Neural cell (in vitro differentiated cells): ENCODE results near the gene ZNF385D. TPM values are rescaled to one million over a fixed set of nuclear protein-coding genes. Genes with fewer than 3 reads are reported as not detected.

Source experiments
- H2AFZ ChIP-seq: fragments of 200-600, 300-800 bp; sonication (generic), shearing (Covaris generic); 2 replicates; pipeline ENCODE4 v1.6.0; 2014; ENCODE audit warnings: low read depth, mild to moderate bottlenecking, antibody characterized with exemption, low read length, moderate library complexity
- H3F3A ChIP-seq: fragments of 200-600 bp; shearing (Covaris generic); 2 replicates; pipeline ENCODE4 v1.6.1; 2016; ENCODE audit warnings: mild to moderate bottlenecking, moderate library complexity, mixed read lengths, antibody characterized with exemption, low read length; ENCODE audit not compliant: insufficient read depth, poor library complexity, severe bottlenecking
- H3K27ac ChIP-seq: fragments of 200-600, 300-800 bp; sonication (generic), shearing (Covaris generic); 2 replicates; pipeline ENCODE4 v1.5.1; 2014; ENCODE audit warnings: mild to moderate bottlenecking, low read length, moderate library complexity
- H3K27me3 ChIP-seq: fragments of 300-800, 200-600 bp; sonication (generic), shearing (Covaris generic); 2 replicates; pipeline ENCODE4 v1.6.0; 2014; ENCODE audit warnings: mild to moderate bottlenecking, low read depth, low read length, moderate library complexity; ENCODE audit not compliant: insufficient read depth
- H3K36me3 ChIP-seq: fragments of 300-800, 200-600 bp; sonication (generic), shearing (Covaris generic); 2 replicates; pipeline ENCODE4 v1.5.1; 2014; ENCODE audit warnings: mild to moderate bottlenecking, antibody characterized with exemption, low read length, moderate library complexity; ENCODE audit not compliant: insufficient read depth
- H3K4me2 ChIP-seq: fragments of 300-800, 200-600 bp; sonication (generic), shearing (Covaris generic); 2 replicates; pipeline ENCODE4 v1.6.0; 2014; ENCODE audit warnings: mild to moderate bottlenecking, low read length
- H3K4me3 ChIP-seq: fragments of 300-800, 200-600 bp; sonication (generic), shearing (Covaris generic); 2 replicates; pipeline ENCODE4 v1.5.1; 2014; ENCODE audit warnings: mild to moderate bottlenecking, low read length, moderate library complexity
- H3K79me2 ChIP-seq: fragments of 200-600 bp; shearing (Covaris generic); replicated peaks from 2 replicates; pipeline ENCODE4 v1.6.0; 2014; ENCODE audit warnings: mild to moderate bottlenecking, low read length, moderate library complexity; ENCODE audit not compliant: insufficient read depth
- H3K9ac ChIP-seq: fragments of 300-800, 200-600 bp; sonication (generic), shearing (Covaris generic); 2 replicates; pipeline ENCODE4 v1.6.1; 2016; ENCODE audit warnings: mild to moderate bottlenecking, low read length, mixed read lengths
- H3K9me2 ChIP-seq: fragments of 200-600 bp; shearing (Covaris generic); 2 replicates; pipeline ENCODE4 v1.6.1; 2016; ENCODE audit warnings: mild to moderate bottlenecking, low read length, mixed read lengths; ENCODE audit not compliant: insufficient read depth
- H3K9me3 ChIP-seq: fragments of 200-600, 300-800 bp; sonication (generic), shearing (Covaris generic); 2 replicates; pipeline ENCODE4 v1.6.1; 2016; ENCODE audit warnings: mild to moderate bottlenecking, mixed run types, low read length, moderate library complexity, mixed read lengths
- H4K20me1 ChIP-seq: fragments of 200-600 bp; shearing (Covaris generic); 2 replicates; pipeline ENCODE4 v1.6.1; 2016; ENCODE audit warnings: mild to moderate bottlenecking, mixed run types; ENCODE audit not compliant: insufficient read depth
- EP300 ChIP-seq: fragments of 450-650 bp; conservative IDR thresholded peaks from 2 replicates; pipeline ENCODE4 v1.6.1; 2014; ENCODE audit warnings: antibody characterized with exemption, mild to moderate bottlenecking, moderate library complexity; ENCODE audit not compliant: poor library complexity, severe bottlenecking
- EZH2 ChIP-seq: fragments of 200-600, 300-800 bp; shearing (Covaris generic), sonication (generic); IDR thresholded peaks from 2 replicates; pipeline ENCODE4 v1.6.1; 2014; ENCODE audit warnings: antibody characterized with exemption, low read length, borderline replicate concordance, mild to moderate bottlenecking; ENCODE audit not compliant: insufficient read depth, poor library complexity, severe bottlenecking
- MXI1 ChIP-seq: fragments of 450-650 bp; conservative IDR thresholded peaks from 2 replicates; pipeline ENCODE4 v1.6.1; 2014; ENCODE audit warnings: antibody characterized with exemption, mild to moderate bottlenecking; ENCODE audit not compliant: poor library complexity, severe bottlenecking
- POLR2AphosphoS5 ChIP-seq: IDR thresholded peaks from 2 replicates; pipeline ENCODE4 v1.6.1; 2012
- RAD21 ChIP-seq: fragments of 450-650 bp; conservative IDR thresholded peaks from 2 replicates; pipeline ENCODE4 v1.6.1; 2014; ENCODE audit warnings: antibody characterized with exemption, mild to moderate bottlenecking, moderate library complexity
- SMC3 ChIP-seq: fragments of 450-650 bp; conservative IDR thresholded peaks from 2 replicates; pipeline ENCODE4 v1.6.1; 2014; ENCODE audit warnings: antibody characterized with exemption, mild to moderate bottlenecking, moderate library complexity; ENCODE audit not compliant: poor library complexity
- TAF1 ChIP-seq: IDR thresholded peaks from 2 replicates; pipeline ENCODE4 v1.6.1; 2012; ENCODE audit warnings: low read depth
- polyA plus RNA-seq: library from polyadenylated mRNA; depleted of rRNA; stranded (reverse); fragments of >200 nt; gene quantifications from 2 replicates; pipeline ENCODE4 v1.2.3, GENCODE V29; 2014
- TF ChIP-seq, protein P1 (sequence below): fragments of 450-650 bp; IDR thresholded peaks from 2 replicates; pipeline ENCODE4 v1.5.1; 2014; ENCODE audit warnings: antibody characterized with exemption, mild to moderate bottlenecking, moderate library complexity; ENCODE audit not compliant: poor library complexity, severe bottlenecking
- TF ChIP-seq, protein P2 (sequence below): IDR thresholded peaks from 2 replicates; pipeline ENCODE4 v1.6.1; 2012; ENCODE audit warnings: borderline replicate concordance

The ZNF385D gene
- polyA plus RNA-seq, 1 donor from 2014 or later = 3.4 TPM

DNA sequence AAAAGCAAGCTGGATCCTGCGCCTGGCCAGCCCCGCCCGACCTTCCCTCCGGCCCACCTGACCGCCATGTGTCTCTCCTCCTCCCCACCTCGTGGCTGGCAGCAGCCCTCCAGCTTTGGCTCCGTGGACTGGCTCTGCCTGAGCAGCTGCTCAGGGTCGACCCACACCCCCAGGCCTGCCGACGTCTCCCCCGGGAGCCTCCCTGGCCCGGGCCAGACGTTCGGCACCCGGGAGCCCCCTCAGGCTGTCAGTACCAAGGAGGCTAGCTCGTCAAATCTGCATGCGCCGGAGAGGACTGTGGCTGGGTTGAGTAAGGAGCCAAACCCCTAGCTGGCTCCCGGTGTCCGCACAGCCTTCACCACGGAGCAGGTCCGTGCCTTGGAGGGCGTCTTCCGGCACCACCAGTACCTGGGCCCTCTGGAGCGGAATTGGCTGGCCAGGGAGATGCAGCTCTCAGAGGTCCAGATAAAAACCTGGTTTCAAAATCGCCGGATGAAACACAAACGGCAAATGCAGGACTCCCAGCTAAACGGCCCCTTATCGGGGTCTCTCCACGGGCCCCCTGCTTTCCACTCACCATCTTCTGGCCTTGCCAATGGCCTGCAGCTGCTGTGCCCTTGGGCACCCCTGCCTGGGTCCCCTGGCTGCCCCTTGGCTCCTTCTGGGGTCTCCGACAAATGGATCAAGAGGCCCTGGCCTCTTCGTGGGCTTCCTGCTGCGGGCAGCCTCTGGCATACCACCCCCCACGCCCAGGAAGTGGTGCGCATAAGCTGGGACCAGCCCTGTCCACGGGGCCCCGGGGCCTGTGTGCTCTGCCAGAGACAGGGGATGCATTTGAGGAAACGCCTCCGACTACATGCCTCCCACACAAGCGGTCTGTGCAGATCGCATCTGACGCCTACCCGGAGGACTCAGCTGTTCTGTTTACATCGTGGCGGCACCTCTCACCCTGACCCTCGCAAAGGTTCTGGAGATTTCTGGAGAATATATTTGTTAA, 345.0 kb downstream of the ZNF385D start:
- no peak overlapping the region for H3K9ac ChIP-seq
- no peak overlapping the region for H2AFZ ChIP-seq
- H3K27ac ChIP-seq = no peak overlapping the region
- no peak overlapping the region for H3K4me3 ChIP-seq
- no peaks in the 10 kb centered on the region for H3K9me2 ChIP-seq
- H3K9me3 ChIP-seq = peaks cover 6% of the 10 kb centered on the region
- no peaks in the 10 kb centered on the region for H3K27me3 ChIP-seq
- H3K79me2 ChIP-seq = no peaks in the 10 kb centered on the region
- TF ChIP-seq, protein P1, sequence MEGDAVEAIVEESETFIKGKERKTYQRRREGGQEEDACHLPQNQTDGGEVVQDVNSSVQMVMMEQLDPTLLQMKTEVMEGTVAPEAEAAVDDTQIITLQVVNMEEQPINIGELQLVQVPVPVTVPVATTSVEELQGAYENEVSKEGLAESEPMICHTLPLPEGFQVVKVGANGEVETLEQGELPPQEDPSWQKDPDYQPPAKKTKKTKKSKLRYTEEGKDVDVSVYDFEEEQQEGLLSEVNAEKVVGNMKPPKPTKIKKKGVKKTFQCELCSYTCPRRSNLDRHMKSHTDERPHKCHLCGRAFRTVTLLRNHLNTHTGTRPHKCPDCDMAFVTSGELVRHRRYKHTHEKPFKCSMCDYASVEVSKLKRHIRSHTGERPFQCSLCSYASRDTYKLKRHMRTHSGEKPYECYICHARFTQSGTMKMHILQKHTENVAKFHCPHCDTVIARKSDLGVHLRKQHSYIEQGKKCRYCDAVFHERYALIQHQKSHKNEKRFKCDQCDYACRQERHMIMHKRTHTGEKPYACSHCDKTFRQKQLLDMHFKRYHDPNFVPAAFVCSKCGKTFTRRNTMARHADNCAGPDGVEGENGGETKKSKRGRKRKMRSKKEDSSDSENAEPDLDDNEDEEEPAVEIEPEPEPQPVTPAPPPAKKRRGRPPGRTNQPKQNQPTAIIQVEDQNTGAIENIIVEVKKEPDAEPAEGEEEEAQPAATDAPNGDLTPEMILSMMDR = no peak
- TF ChIP-seq EZH2 (no peak), SMC3 (no peak), POLR2AphosphoS5 (no peak), EP300 (no peak), RAD21 (no peak), TAF1 (no peak), MXI1 (no peak)
- TF ChIP-seq, protein P2, sequence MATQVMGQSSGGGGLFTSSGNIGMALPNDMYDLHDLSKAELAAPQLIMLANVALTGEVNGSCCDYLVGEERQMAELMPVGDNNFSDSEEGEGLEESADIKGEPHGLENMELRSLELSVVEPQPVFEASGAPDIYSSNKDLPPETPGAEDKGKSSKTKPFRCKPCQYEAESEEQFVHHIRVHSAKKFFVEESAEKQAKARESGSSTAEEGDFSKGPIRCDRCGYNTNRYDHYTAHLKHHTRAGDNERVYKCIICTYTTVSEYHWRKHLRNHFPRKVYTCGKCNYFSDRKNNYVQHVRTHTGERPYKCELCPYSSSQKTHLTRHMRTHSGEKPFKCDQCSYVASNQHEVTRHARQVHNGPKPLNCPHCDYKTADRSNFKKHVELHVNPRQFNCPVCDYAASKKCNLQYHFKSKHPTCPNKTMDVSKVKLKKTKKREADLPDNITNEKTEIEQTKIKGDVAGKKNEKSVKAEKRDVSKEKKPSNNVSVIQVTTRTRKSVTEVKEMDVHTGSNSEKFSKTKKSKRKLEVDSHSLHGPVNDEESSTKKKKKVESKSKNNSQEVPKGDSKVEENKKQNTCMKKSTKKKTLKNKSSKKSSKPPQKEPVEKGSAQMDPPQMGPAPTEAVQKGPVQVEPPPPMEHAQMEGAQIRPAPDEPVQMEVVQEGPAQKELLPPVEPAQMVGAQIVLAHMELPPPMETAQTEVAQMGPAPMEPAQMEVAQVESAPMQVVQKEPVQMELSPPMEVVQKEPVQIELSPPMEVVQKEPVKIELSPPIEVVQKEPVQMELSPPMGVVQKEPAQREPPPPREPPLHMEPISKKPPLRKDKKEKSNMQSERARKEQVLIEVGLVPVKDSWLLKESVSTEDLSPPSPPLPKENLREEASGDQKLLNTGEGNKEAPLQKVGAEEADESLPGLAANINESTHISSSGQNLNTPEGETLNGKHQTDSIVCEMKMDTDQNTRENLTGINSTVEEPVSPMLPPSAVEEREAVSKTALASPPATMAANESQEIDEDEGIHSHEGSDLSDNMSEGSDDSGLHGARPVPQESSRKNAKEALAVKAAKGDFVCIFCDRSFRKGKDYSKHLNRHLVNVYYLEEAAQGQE = no peak
- H4K20me1 ChIP-seq = no peaks in the 10 kb centered on the region
- no peaks in the 10 kb centered on the region for H3F3A ChIP-seq
- H3K4me2 ChIP-seq = no peak overlapping the region
- no peaks in the 10 kb centered on the region for H3K36me3 ChIP-seq

DNA sequence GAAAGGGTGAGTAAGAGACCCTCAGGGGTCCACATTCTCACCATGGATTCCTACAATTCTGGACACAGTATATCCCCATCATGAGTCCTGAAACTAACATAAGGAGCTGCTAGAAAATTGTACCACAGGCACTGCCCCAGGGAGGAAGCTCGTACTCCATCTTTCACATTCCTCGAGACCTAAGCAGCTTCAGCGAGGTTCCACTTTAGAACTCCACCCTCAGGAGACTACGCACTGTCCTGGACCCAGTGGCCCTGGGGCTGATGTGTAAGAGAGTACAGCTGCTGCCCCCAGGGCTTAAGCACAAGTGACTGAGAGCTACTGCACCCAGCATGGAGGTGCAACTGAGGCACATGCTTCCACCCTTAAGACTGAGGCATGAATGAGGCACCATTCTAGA, 352.5 kb downstream of the ZNF385D start:
- Histone ChIP-seq H3K9ac (no peak overlapping the region), H2AFZ (no peak overlapping the region), H3F3A (no peaks in the 10 kb centered on the region), H4K20me1 (no peaks in the 10 kb centered on the region), H3K79me2 (no peaks in the 10 kb centered on the region), H3K36me3 (no peaks in the 10 kb centered on the region), H3K9me2 (no peaks in the 10 kb centered on the region), H3K27me3 (no peaks in the 10 kb centered on the region), H3K4me3 (no peak overlapping the region), H3K9me3 (no peaks in the 10 kb centered on the region), H3K27ac (no peak overlapping the region), H3K4me2 (no peak overlapping the region)
- TF ChIP-seq, protein P1 = no peak
- no peak for TF ChIP-seq SMC3
- no peak for TF ChIP-seq RAD21
- no peak for TF ChIP-seq EZH2
- TF ChIP-seq TAF1 = no peak
- no peak for TF ChIP-seq MXI1
- TF ChIP-seq POLR2AphosphoS5 = no peak
- no peak for TF ChIP-seq EP300
- TF ChIP-seq, protein P2 = no peak
